Mammary epithelial cell (primary cell): ENCODE data around the gene TOMT.

Experiments used
- EZH2 ChIP-seq: IDR thresholded peaks from 2 replicates; pipeline ENCODE4 v1.6.1; 2012; ENCODE audit warnings: low read length, inconsistent platforms, borderline replicate concordance
- TF ChIP-seq, protein P1 (sequence below), 2 donors: IDR thresholded peaks in 1 of 2; conservative IDR thresholded peaks in 1 of 2; 2 replicates each; pipeline ENCODE4 v1.5.1; 2011 to 2012; ENCODE audit warnings: inconsistent platforms in 2 of 2, low read length in 2 of 2, mild to moderate bottlenecking in 2 of 2, control low read depth in 1 of 2, low read depth in 1 of 2; ENCODE audit not compliant: insufficient read depth in 1 of 2; ENCODE audit errors: extremely low read depth in 1 of 2

GRCh38 chr11:72085621-72086351 is 19.9 kb upstream of the TOMT start:
- TF ChIP-seq EZH2, result no peak
- TF ChIP-seq, protein P1, sequence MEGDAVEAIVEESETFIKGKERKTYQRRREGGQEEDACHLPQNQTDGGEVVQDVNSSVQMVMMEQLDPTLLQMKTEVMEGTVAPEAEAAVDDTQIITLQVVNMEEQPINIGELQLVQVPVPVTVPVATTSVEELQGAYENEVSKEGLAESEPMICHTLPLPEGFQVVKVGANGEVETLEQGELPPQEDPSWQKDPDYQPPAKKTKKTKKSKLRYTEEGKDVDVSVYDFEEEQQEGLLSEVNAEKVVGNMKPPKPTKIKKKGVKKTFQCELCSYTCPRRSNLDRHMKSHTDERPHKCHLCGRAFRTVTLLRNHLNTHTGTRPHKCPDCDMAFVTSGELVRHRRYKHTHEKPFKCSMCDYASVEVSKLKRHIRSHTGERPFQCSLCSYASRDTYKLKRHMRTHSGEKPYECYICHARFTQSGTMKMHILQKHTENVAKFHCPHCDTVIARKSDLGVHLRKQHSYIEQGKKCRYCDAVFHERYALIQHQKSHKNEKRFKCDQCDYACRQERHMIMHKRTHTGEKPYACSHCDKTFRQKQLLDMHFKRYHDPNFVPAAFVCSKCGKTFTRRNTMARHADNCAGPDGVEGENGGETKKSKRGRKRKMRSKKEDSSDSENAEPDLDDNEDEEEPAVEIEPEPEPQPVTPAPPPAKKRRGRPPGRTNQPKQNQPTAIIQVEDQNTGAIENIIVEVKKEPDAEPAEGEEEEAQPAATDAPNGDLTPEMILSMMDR (conservative IDR thresholded peaks at IDR 0.05 in 1 of 2, IDR thresholded peaks at IDR 0.05 in 1 of 2; ENCODE audit: extremely low read depth in 1 of 2, insufficient read depth in 1 of 2, low read depth in 1 of 2, low read length in 2 of 2), result no peak
